Muscle of leg (tissue), 11 donors: ENCODE measurements around the gene MFSD6L. TPM values are rescaled to one million over a fixed set of nuclear protein-coding genes. Genes with fewer than 3 reads are reported as not detected.

Experiments
- DNase-seq: peaks from one replicate; pipeline ENCODE4 v3.0.0; 2013
- H3K27ac ChIP-seq: one replicate; pipeline ENCODE4 v1.5.1; 2013; ENCODE audit warnings: mild to moderate bottlenecking, low read length, control low read depth
- H3K27me3 ChIP-seq: one replicate; pipeline ENCODE4 v1.6.1; 2013; ENCODE audit warnings: low read length; ENCODE audit not compliant: control insufficient read depth, insufficient read depth
- H3K36me3 ChIP-seq: one replicate; pipeline ENCODE4 v1.6.1; 2013; ENCODE audit warnings: low read length; ENCODE audit not compliant: control insufficient read depth, insufficient read depth
- H3K4me1 ChIP-seq: one replicate; pipeline ENCODE4 v1.6.1; 2013; ENCODE audit warnings: low read length; ENCODE audit not compliant: control insufficient read depth, insufficient read depth
- H3K4me3 ChIP-seq: one replicate; pipeline ENCODE4 v1.5.1; 2013; ENCODE audit warnings: low read length, control low read depth
- H3K9me3 ChIP-seq: replicated peaks from 2 replicates; pipeline ENCODE4 v1.6.1; 2013; ENCODE audit warnings: low read depth, low read length; ENCODE audit not compliant: control insufficient read depth
- WGBS: methylation state at CpG from one replicate; pipeline ENCODE4 v1.1.5; 2013; ENCODE audit warnings: missing lambda C conversion rate; ENCODE audit not compliant: insufficient coverage; 5-methylcytosine and 5-hydroxymethylcytosine counted together
- polyA plus RNA-seq, 8 donors: library from polyadenylated mRNA; unstranded; fragments of 120-200 nt; gene quantifications; one replicate each; pipeline versions ENCODE4 v1.2.1 to v1.2.3, GENCODE V29; 2013; ENCODE audit warnings: inconsistent platforms in 1 of 8, low replicate concordance in 1 of 8; ENCODE audit not compliant: insufficient read length in 8 of 8, insufficient read depth in 1 of 8
- total RNA-seq: library from RNA; stranded (reverse); fragments of 120-200 nt; gene quantifications from one replicate; pipeline ENCODE4 v1.2.4, GENCODE V29; 2013

MFSD6L gene
- total and polyA plus RNA-seq, 9 donors, result 0.23 to 1.1 (median 0.35) TPM

GRCh38 chr17:8793649-8794048 is 5.5 kb downstream of the MFSD6L start:
- H3K9me3 ChIP-seq, result no peaks in the 10 kb centered on the region
- no peak for DNase-seq
- no peak overlapping the region for H3K27ac ChIP-seq
- peaks cover 13% of the 10 kb centered on the region for H3K27me3 ChIP-seq
- 43% methylated on average over 2 of the region's 2 CpGs for WGBS
- H3K36me3 ChIP-seq, result no peaks in the 10 kb centered on the region
- no peaks in the 10 kb centered on the region for H3K4me1 ChIP-seq
- no peak overlapping the region for H3K4me3 ChIP-seq

GRCh38 chr17:8792646-8793045 is 6.5 kb downstream of the MFSD6L start:
- H3K9me3 ChIP-seq, result no peaks in the 10 kb centered on the region
- DNase-seq, result no peak
- H3K27ac ChIP-seq, result no peak overlapping the region
- 14% methylated on average over 1 of the region's 6 CpGs for WGBS
- no peaks in the 10 kb centered on the region for H3K36me3 ChIP-seq
- H3K4me3 ChIP-seq, result no peak overlapping the region
- H3K27me3 ChIP-seq, result peaks cover 3% of the 10 kb centered on the region
- H3K4me1 ChIP-seq, result no peaks in the 10 kb centered on the region

- Histone ChIP-seq H3K27ac (no peak overlapping the region), H3K4me1 (no peaks in the 10 kb centered on the region)
Measured at GRCh38 chr17:8791910-8792270, 7.3 kb downstream of the MFSD6L start.

GRCh38 chr17:8791248-8791909 is 7.8 kb downstream of the MFSD6L start:
- no peaks in the 10 kb centered on the region for H3K36me3 ChIP-seq
- no peak overlapping the region for H3K27ac ChIP-seq
- no peak for DNase-seq
- H3K4me1 ChIP-seq, result no peaks in the 10 kb centered on the region
- no peak overlapping the region for H3K4me3 ChIP-seq
- H3K9me3 ChIP-seq, result no peaks in the 10 kb centered on the region
- peaks cover 2% of the 10 kb centered on the region for H3K27me3 ChIP-seq
- WGBS, result no CpG with 5 or more reads among the region's 4 CpGs

More at GRCh38 chr17:8791910-8792270, 7.3 kb downstream of the MFSD6L start:
- Histone ChIP-seq H3K9me3 (no peaks in the 10 kb centered on the region), H3K27me3 (peaks cover 2% of the 10 kb centered on the region), H3K4me3 (no peak overlapping the region), H3K36me3 (no peaks in the 10 kb centered on the region)
- no peak for DNase-seq
- WGBS, result 96% methylated on average over 2 of the region's 2 CpGs

GRCh38 chr17:8789743-8790142 is 9.4 kb downstream of the MFSD6L start:
- WGBS, result 59% methylated on average over 4 of the region's 10 CpGs
- peaks cover 3% of the 10 kb centered on the region for H3K4me1 ChIP-seq
- no peaks in the 10 kb centered on the region for H3K9me3 ChIP-seq
- no peaks in the 10 kb centered on the region for H3K36me3 ChIP-seq
- no peak overlapping the region for H3K4me3 ChIP-seq
- H3K27ac ChIP-seq, result no peak overlapping the region
- DNase-seq, result no peak
- H3K27me3 ChIP-seq, result no peaks in the 10 kb centered on the region

GRCh38 chr17:8788998-8789397 is 10.2 kb downstream of the MFSD6L start:
- Histone ChIP-seq H3K4me1 (peaks cover 3% of the 10 kb centered on the region), H3K27me3 (no peaks in the 10 kb centered on the region), H3K36me3 (no peaks in the 10 kb centered on the region), H3K27ac (no peak overlapping the region), H3K4me3 (no peak overlapping the region), H3K9me3 (no peaks in the 10 kb centered on the region)
- WGBS, result no CpG with 5 or more reads among the region's 2 CpGs
- no peak for DNase-seq

- Histone ChIP-seq H3K36me3 (no peaks in the 10 kb centered on the region), H3K27me3 (no peaks in the 10 kb centered on the region), H3K9me3 (no peaks in the 10 kb centered on the region), H3K4me3 (no peak overlapping the region), H3K4me1 (peaks cover 3% of the 10 kb centered on the region), H3K27ac (no peak overlapping the region)
- 22% methylated on average over 13 of the region's 19 CpGs for WGBS
- DNase-seq, result peak; percentile 86
Measured at GRCh38 chr17:8785547-8786413, 13.4 kb downstream of the MFSD6L start.

GRCh38 chr17:8782176-8782575 is 17.0 kb downstream of the MFSD6L start:
- WGBS, result no CpG with 5 or more reads among the region's 1 CpG
- no peaks in the 10 kb centered on the region for H3K27me3 ChIP-seq

GRCh38 chr17:8781776-8782175 is 17.4 kb downstream of the MFSD6L start:
- Histone ChIP-seq H3K27ac (no peak overlapping the region), H3K4me1 (peaks cover 3% of the 10 kb centered on the region), H3K4me3 (no peak overlapping the region), H3K36me3 (no peaks in the 10 kb centered on the region), H3K9me3 (no peaks in the 10 kb centered on the region), H3K27me3 (no peaks in the 10 kb centered on the region)
- no peak for DNase-seq
- WGBS, result 69% methylated on average over 2 of the region's 4 CpGs

More at GRCh38 chr17:8782176-8782575, 17.0 kb downstream of the MFSD6L start:
- Histone ChIP-seq H3K4me3 (no peak overlapping the region), H3K9me3 (no peaks in the 10 kb centered on the region), H3K4me1 (peaks cover 3% of the 10 kb centered on the region), H3K36me3 (no peaks in the 10 kb centered on the region), H3K27ac (no peak overlapping the region)
- DNase-seq, result no peak

GRCh38 chr17:8776881-8777280 is 22.3 kb downstream of the MFSD6L start:
- peak; percentile 23 for DNase-seq
- Histone ChIP-seq H3K27me3 (no peaks in the 10 kb centered on the region), H3K4me1 (no peaks in the 10 kb centered on the region), H3K4me3 (no peak overlapping the region), H3K36me3 (no peaks in the 10 kb centered on the region), H3K9me3 (peaks cover 5% of the 10 kb centered on the region), H3K27ac (no peak overlapping the region)
- no CpG with 5 or more reads among the region's 1 CpG for WGBS
